H9 (cell line): ENCODE results near the gene IL1RAPL1. TPM values are rescaled to one million over a fixed set of nuclear protein-coding genes. Genes with fewer than 3 reads are reported as not detected.

Experiments
- DNase-seq: peaks from one replicate; pipeline ENCODE4 v3.0.0-alpha.2; 2017
- H2AFZ ChIP-seq: one replicate; pipeline ENCODE4 v1.6.1; 2013; ENCODE audit warnings: mild to moderate bottlenecking, low read length, control low read depth, moderate library complexity
- H2AK5ac ChIP-seq: 2 replicates; pipeline ENCODE4 v1.6.1; 2013; ENCODE audit warnings: low read length, control low read depth, mixed read lengths; ENCODE audit not compliant: insufficient read length
- H2BK120ac ChIP-seq: one replicate; pipeline ENCODE4 v1.6.1; 2013; ENCODE audit warnings: low read depth, mild to moderate bottlenecking, low read length, control low read depth, inconsistent platforms; ENCODE audit not compliant: poor library complexity, severe bottlenecking
- H2BK12ac ChIP-seq: 2 replicates; pipeline ENCODE4 v1.6.1; 2013; ENCODE audit warnings: low read length, control low read depth, mixed read lengths, low read depth; ENCODE audit not compliant: insufficient read length
- H2BK15ac ChIP-seq: 2 replicates; pipeline ENCODE4 v1.6.1; 2013; ENCODE audit warnings: low read depth, low read length, control low read depth
- H2BK20ac ChIP-seq: one replicate; pipeline ENCODE4 v1.6.1; 2013; ENCODE audit warnings: low read depth, mild to moderate bottlenecking, low read length, control low read depth, inconsistent platforms; ENCODE audit not compliant: poor library complexity, severe bottlenecking
- H2BK5ac ChIP-seq: 2 replicates; pipeline ENCODE4 v1.6.1; 2013; ENCODE audit warnings: low read length, control low read depth, mixed read lengths; ENCODE audit not compliant: insufficient read length
- H3K14ac ChIP-seq: 2 replicates; pipeline ENCODE4 v1.6.1; 2013; ENCODE audit warnings: low read length, control low read depth; ENCODE audit not compliant: insufficient read depth
- H3K18ac ChIP-seq: 2 replicates; pipeline ENCODE4 v1.6.1; 2013; ENCODE audit warnings: low read depth, mild to moderate bottlenecking, mixed read lengths, low read length, control low read depth; ENCODE audit not compliant: insufficient read length
- H3K23ac ChIP-seq: 2 replicates; pipeline ENCODE4 v1.6.1; 2013; ENCODE audit warnings: low read length, control low read depth, mixed read lengths, low read depth; ENCODE audit not compliant: insufficient read length
- H3K23me2 ChIP-seq: 2 replicates; pipeline ENCODE4 v1.6.1; 2013; ENCODE audit warnings: low read depth, mild to moderate bottlenecking, mixed read lengths, low read length, control low read depth; ENCODE audit not compliant: insufficient read length, poor library complexity, severe bottlenecking
- H3K27ac ChIP-seq: 2 replicates; pipeline ENCODE4 v1.5.1; 2013; ENCODE audit warnings: low read length, control low read depth, mixed read lengths, low read depth; ENCODE audit not compliant: insufficient read length
- H3K27me3 ChIP-seq: 2 replicates; pipeline ENCODE4 v1.6.1; 2013; ENCODE audit warnings: low read length, control low read depth, inconsistent platforms; ENCODE audit not compliant: insufficient read depth
- H3K4ac ChIP-seq: 2 replicates; pipeline ENCODE4 v1.6.1; 2013; ENCODE audit warnings: low read depth, mild to moderate bottlenecking, control low read depth, inconsistent platforms, low read length, moderate library complexity
- H3K4me1 ChIP-seq: 2 replicates; pipeline ENCODE4 v1.6.1; 2013; ENCODE audit warnings: low read length, control low read depth, inconsistent platforms; ENCODE audit not compliant: insufficient read depth
- H3K4me2 ChIP-seq: 2 replicates; pipeline ENCODE4 v1.6.1; 2013; ENCODE audit warnings: low read length, control low read depth, mixed read lengths; ENCODE audit not compliant: insufficient read length, insufficient read depth
- H3K56ac ChIP-seq: 2 replicates; pipeline ENCODE4 v1.6.1; 2013; ENCODE audit warnings: low read depth, mild to moderate bottlenecking, mixed read lengths, low read length, control low read depth; ENCODE audit not compliant: insufficient read length
- H3K79me1 ChIP-seq: 2 replicates; pipeline ENCODE4 v1.6.1; 2013; ENCODE audit warnings: low read depth, mild to moderate bottlenecking, moderate library complexity, low read length, control low read depth, inconsistent platforms; ENCODE audit not compliant: insufficient read depth, poor library complexity, severe bottlenecking
- H3K79me2 ChIP-seq: 2 replicates; pipeline ENCODE4 v1.6.1; 2013; ENCODE audit warnings: low read length, control low read depth, inconsistent platforms; ENCODE audit not compliant: insufficient read depth
- H3K9ac ChIP-seq: 2 replicates; pipeline ENCODE4 v1.6.1; 2013; ENCODE audit warnings: low read length, control low read depth, mixed read lengths; ENCODE audit not compliant: insufficient read length; ENCODE audit errors: extremely low read depth
- H3K9me3 ChIP-seq: one replicate; pipeline ENCODE4 v1.6.1; 2013; ENCODE audit warnings: low read depth, low read length, inconsistent platforms; ENCODE audit not compliant: control insufficient read depth
- H3T11ph ChIP-seq: one replicate; pipeline ENCODE4 v1.6.1; 2013; ENCODE audit warnings: mild to moderate bottlenecking, low read length, control low read depth, inconsistent platforms
- H4K20me1 ChIP-seq: one replicate; pipeline ENCODE4 v1.6.1; 2013; ENCODE audit not compliant: control insufficient read depth, insufficient read length, insufficient read depth
- H4K5ac ChIP-seq: 2 replicates; pipeline ENCODE4 v1.6.1; 2013; ENCODE audit warnings: low read depth, mild to moderate bottlenecking, mixed read lengths, low read length, control low read depth; ENCODE audit not compliant: insufficient read length
- H4K8ac ChIP-seq: replicated peaks from 2 replicates; pipeline ENCODE4 v1.6.1; 2013; ENCODE audit warnings: low read length, control low read depth, mixed read lengths, low read depth; ENCODE audit not compliant: insufficient read length
- H4K91ac ChIP-seq: 2 replicates; pipeline ENCODE4 v1.6.1; 2013; ENCODE audit warnings: low read depth, mild to moderate bottlenecking, moderate library complexity, mixed read lengths, low read length, control low read depth; ENCODE audit not compliant: insufficient read length
- H3K27ac Mint-ChIP-seq, 3 experiments: 2 replicates in 2 of 3; 3 replicates in 1 of 3; pipeline ENCODE4 v1.8.0; 2020 to 2021; ENCODE audit warnings: mixed read lengths in 3 of 3, mild to moderate bottlenecking in 1 of 3, moderate library complexity in 1 of 3
- H3K27me3 Mint-ChIP-seq: 2 replicates; pipeline ENCODE4 v1.8.0; 2021; ENCODE audit warnings: low read depth, mild to moderate bottlenecking, moderate library complexity, mixed read lengths
- H3K36me3 Mint-ChIP-seq, 3 experiments: 2 replicates in 2 of 3; 3 replicates in 1 of 3; pipeline ENCODE4 v1.8.0; 2020 to 2021; ENCODE audit warnings: low read depth in 3 of 3, mixed read lengths in 3 of 3; ENCODE audit not compliant: insufficient read depth in 1 of 3
- H3K4me1 Mint-ChIP-seq, 2 experiments: 2 replicates each; pipeline ENCODE4 v1.8.0; 2020; ENCODE audit warnings: mixed read lengths in 2 of 2
- H3K4me3 Mint-ChIP-seq, 2 experiments: 2 replicates in 1 of 2; 3 replicates in 1 of 2; pipeline ENCODE4 v1.8.0; 2020 to 2021; ENCODE audit warnings: mild to moderate bottlenecking in 2 of 2, mixed read lengths in 2 of 2, moderate library complexity in 1 of 2
- H3K9me3 Mint-ChIP-seq, 2 experiments: 2 replicates in 1 of 2; 3 replicates in 1 of 2; pipeline ENCODE4 v1.8.0; 2020; ENCODE audit warnings: mild to moderate bottlenecking in 2 of 2, mixed read lengths in 2 of 2, moderate library complexity in 1 of 2
- CTCF ChIP-seq: fragments of 200-600 bp; sonication (generic); conservative IDR thresholded peaks from 3 replicates; pipeline ENCODE4 v1.8.0; 2021; ENCODE audit warnings: antibody characterized with exemption, mild to moderate bottlenecking
- WGBS: extraction: QIAGEN DNeasy Blood & Tissue Kit; methylation state at CpG from one replicate; pipeline ENCODE4 v1.1.7; 2013; ENCODE audit warnings: missing lambda C conversion rate, low lambda C conversion rate, mixed read lengths; ENCODE audit not compliant: insufficient read length; ENCODE audit errors: extremely low coverage; 5-methylcytosine and 5-hydroxymethylcytosine counted together
- total RNA-seq: library from RNA; stranded (reverse); gene quantifications from 2 replicates; pipeline ENCODE4 v1.2.1, GENCODE V29; 2021

Gene IL1RAPL1
- total RNA-seq, 1 experiment from 2014 or later = 0.31 TPM

GRCh38 chrX:28701222-28701621 is 114.0 kb downstream of the IL1RAPL1 start:
- no peak overlapping the region for H3K4me2 ChIP-seq
- H2BK5ac ChIP-seq = no peak overlapping the region
- no peaks in the 10 kb centered on the region for H3K23me2 ChIP-seq
- H3K27me3 Mint-ChIP-seq = no peaks in the 10 kb centered on the region
- no peak overlapping the region for H3K27ac ChIP-seq
- H2BK12ac ChIP-seq = no peak overlapping the region
- H3K79me1 ChIP-seq = no peaks in the 10 kb centered on the region
- no peaks in the 10 kb centered on the region for H3K4me1 ChIP-seq
- H3K56ac ChIP-seq = no peak overlapping the region
- H3K18ac ChIP-seq = no peak overlapping the region
- no peak overlapping the region for H2BK120ac ChIP-seq
- DNase-seq = no peak
- no peaks in the 10 kb centered on the region for H4K20me1 ChIP-seq
- H3K27ac Mint-ChIP-seq = no peak overlapping the region
- no peak overlapping the region for H4K5ac ChIP-seq
- no peak overlapping the region for H3K23ac ChIP-seq
- H3K79me2 ChIP-seq = no peaks in the 10 kb centered on the region
- H3K4me3 Mint-ChIP-seq = no peak overlapping the region
- no peak overlapping the region for H3K4ac ChIP-seq
- no peak overlapping the region for H4K8ac ChIP-seq
- H2AK5ac ChIP-seq = no peak overlapping the region
- H2BK20ac ChIP-seq = no peak overlapping the region
- WGBS = no CpG with 5 or more reads among the region's 1 CpG
- peak; percentile 49; the same call in 2 of the 3 replicates for TF ChIP-seq CTCF
- no peak overlapping the region for H4K91ac ChIP-seq
- H3K4me1 Mint-ChIP-seq = no peaks in the 10 kb centered on the region
- no peaks in the 10 kb centered on the region for H3K27me3 ChIP-seq
- H3K36me3 Mint-ChIP-seq = no peaks in the 10 kb centered on the region; a peak in 1 of 7 replicates
- no peak overlapping the region for H3K14ac ChIP-seq
- no peak overlapping the region for H2AFZ ChIP-seq
- no peak overlapping the region for H3T11ph ChIP-seq
- no peak overlapping the region for H2BK15ac ChIP-seq
- H3K9me3 ChIP-seq = peaks cover 6% of the 10 kb centered on the region
- H3K9me3 Mint-ChIP-seq = peaks cover 0 to 27% of the 10 kb centered on the region in 2 experiments; a peak in 3 of 5 replicates
- no peak overlapping the region for H3K9ac ChIP-seq
